Activated CD4-positive, alpha-beta T cell treated with anti-CD3 and anti-CD28 coated beads, Interleukin-2, amount 50 U/mL, for 16 hours (primary cell): ENCODE results near the gene ZNF45.
"Not testable (repeated sequence)": the region's sequence is repeated elsewhere in the genome, so short reads cannot be mapped to it uniquely, and the experiment has no call there.

Experiments
- DNase-seq: peaks from one replicate; pipeline ENCODE4 v3.0.0-alpha.2; 2020

Gene ZNF45

GRCh38 chr19:43910884-43911283 lies 24.2 kb downstream of the ZNF45 start:
- no peak for DNase-seq

DNA sequence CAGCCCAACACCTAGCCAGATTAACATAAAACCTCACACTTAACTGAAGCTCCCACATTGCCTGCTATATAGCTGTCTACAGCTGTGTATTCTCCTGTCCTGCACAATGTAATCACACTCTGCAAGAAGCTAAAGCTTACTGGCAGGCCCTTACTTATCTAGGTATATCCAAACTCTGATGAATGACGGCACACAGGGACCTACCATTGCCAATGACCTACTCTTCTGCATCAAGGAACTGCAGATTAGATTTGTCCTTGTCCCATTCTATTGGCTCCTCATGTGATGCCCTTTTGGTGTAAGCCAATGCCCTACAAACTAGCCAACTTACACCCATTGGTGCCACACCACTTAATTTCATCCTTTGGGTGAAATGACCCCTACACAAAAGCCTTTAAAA lies 26.4 kb downstream of the ZNF45 start:
- DNase-seq, result no peak

DNA sequence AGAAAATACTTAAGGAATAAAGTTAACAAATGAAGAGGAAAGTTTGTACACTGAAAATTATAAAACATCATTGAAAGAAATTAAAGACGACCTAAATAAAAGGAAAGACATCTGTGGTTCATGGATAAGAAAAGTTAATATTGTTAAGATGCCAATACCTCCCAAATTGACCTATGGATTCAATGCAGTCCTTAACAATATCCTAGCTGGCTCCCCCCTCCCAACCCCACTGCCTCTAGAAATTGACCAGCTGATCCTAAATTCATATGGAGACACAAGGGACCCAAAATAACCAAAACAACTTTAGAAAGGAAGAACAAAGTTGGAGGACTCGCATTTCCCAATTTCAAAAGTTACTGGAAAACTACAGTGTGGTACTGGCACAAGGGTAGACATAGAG lies 28.3 kb downstream of the ZNF45 start:
- DNase-seq, result no peak

DNA sequence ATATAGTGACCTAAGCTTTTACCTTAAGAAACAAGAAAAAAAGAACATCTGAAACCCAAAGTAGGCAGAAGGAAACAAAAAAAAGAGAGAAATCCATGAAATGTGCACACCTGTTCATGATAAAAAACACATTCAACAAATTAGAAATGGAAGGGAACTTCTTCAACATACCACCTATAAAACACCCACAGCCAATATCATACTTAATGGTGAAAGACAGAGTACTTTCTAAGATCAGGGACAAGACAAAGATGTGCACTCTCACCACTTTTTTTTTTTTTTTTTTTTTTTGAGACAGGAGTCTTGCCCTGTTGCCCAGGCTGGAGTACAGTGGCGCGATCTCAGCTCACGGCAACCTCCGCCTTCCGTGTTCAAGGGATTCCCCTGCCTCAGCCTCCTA lies 29.2 kb downstream of the ZNF45 start:
- DNase-seq, result no peak

GRCh38 chr19:43902399-43902798 lies 32.7 kb downstream of the ZNF45 start:
- no peak for DNase-seq

DNA sequence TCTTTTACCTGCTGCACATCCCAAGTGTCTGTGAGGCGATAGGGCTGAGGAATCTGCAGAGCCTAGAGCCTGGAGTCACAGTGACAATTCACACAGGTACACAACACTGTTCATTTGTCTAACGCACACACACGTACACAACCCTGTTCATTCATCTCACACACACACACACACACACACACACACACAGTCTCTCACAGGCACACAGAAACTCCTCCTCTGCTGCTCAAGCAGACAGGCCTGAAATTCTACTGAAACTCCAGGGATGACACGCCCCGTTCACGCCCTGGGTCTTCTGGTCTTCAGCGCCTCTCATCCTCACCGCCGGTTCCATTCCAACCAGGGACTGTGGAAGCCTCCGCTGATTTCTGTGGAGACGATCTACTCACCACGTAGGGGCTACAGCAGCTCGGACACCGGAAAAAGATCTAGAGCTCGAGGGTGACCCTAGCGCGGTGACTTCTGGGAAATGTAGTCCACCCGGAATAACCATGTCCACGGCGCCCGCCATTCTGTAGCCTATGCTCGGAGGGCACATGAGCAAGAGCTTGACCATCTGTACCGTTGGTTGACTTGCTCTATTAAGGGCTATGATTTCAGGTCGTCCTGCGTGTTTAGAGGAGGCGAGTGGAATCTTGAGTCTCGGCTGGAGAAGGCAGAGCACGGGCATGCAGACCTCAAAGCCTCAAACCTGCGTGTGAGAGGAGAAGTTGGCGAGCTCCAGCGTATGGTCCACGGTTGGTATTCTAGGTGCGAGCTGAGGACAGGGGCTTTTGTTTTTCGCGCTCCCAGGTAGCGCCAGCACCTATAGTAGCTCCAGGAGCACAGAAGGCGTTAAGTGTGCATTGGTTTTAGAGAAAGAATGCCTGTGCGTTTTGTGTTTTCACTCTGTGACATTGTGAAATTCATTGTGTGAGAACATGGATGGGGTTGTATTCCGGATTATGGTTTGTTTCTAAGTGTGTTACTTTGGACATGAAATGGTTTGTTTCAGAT lies 33.4 kb downstream of the ZNF45 start:
- DNase-seq, result peak; percentile 58

- no peak for DNase-seq
Observed at GRCh38 chr19:43895727-43896308, 39.3 kb downstream of the ZNF45 start.

GRCh38 chr19:43883864-43884263 lies 51.2 kb downstream of the ZNF45 start, which contains the start of gene ZNF404:
TSS of gene ZNF404 (minus strand) at chr19:43883964.
- DNase-seq, result no peak

- no peak for DNase-seq
Observed at GRCh38 chr19:43880483-43880882, 54.6 kb downstream of the ZNF45 start.

GRCh38 chr19:43872547-43873336 lies 62.3 kb downstream of the ZNF45 start:
- no peak for DNase-seq

DNA sequence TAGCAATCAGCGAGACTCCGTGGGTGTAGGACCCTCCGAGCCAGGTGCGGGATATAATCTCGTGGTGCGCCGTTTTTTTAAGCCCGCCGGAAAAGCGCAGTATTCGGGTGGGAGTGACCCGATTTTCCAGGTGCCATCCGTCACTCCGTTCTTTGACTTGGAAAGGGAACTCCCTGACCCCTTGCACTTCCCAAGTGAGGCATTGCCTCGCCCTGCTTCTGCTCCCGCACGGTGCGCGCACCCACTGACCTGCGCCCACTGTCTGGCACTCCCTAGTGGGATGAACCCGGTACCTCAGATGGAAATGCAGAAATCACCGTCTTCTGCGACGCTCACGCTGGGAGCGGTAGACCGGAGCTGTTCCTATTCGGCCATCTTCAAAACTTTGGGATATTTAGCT lies 68.2 kb downstream of the ZNF45 start:
- not testable (repeated sequence) for DNase-seq
